HepG2 (cell line): ENCODE data around the gene MACROD2.
A peak's percentile ranks its signal among the peaks of the same experiment; 100 is the strongest.

Experiments used
- BRF2 ChIP-seq: sonication (generic); formaldehyde crosslinking; IDR thresholded peaks from 2 replicates; pipeline ENCODE4 v1.8.1; 2022; ENCODE audit warnings: mild to moderate bottlenecking, missing genetic modification reagents
- CEBPB ChIP-seq: IDR thresholded peaks from 2 replicates; pipeline ENCODE4 v1.6.1; 2011; ENCODE audit warnings: low read depth, low read length, improper control_type of control experiment, borderline replicate concordance
- ELK4 ChIP-seq: sonication (generic); formaldehyde crosslinking; IDR thresholded peaks from 2 replicates; pipeline ENCODE4 v1.9.0; 2021; ENCODE audit warnings: missing genetic modification reagents, borderline replicate concordance
- KLF16 ChIP-seq, 2 experiments: sonication (generic) in 1 of 2; formaldehyde crosslinking in 1 of 2; IDR thresholded peaks; 2 replicates each; pipeline versions ENCODE4 v1.6.1 to v1.8.0; 2016 to 2023; ENCODE audit warnings: missing genetic modification reagents in 2 of 2, missing compliant biosample characterization in 1 of 2
- NFYB ChIP-seq: sonication (generic); formaldehyde crosslinking; IDR thresholded peaks from 2 replicates; pipeline ENCODE4 v1.4.0; 2020; ENCODE audit warnings: missing genetic modification reagents
- NR3C1 ChIP-seq: sonication (generic); formaldehyde crosslinking; IDR thresholded peaks from 2 replicates; pipeline ENCODE4 v1.4.0; 2020; ENCODE audit warnings: missing genetic modification reagents
- RCOR2 ChIP-seq: IDR thresholded peaks from 2 replicates; pipeline ENCODE4 v1.6.1; 2016; ENCODE audit warnings: missing biosample characterization, missing genetic modification reagents
- RELA ChIP-seq: sonication (generic); formaldehyde crosslinking; IDR thresholded peaks from 2 replicates; pipeline ENCODE4 v1.4.0; 2020; ENCODE audit warnings: missing genetic modification reagents
- SMAD1 ChIP-seq: sonication (generic); formaldehyde crosslinking; IDR thresholded peaks from 2 replicates; pipeline ENCODE4 v1.4.0; 2020; ENCODE audit warnings: missing genetic modification reagents, low read depth, mild to moderate bottlenecking, borderline replicate concordance
- ZNF552 ChIP-seq: sonication (generic); formaldehyde crosslinking; IDR thresholded peaks from 2 replicates; pipeline ENCODE4 v1.9.0; 2022; ENCODE audit warnings: missing genetic modification reagents, mild to moderate bottlenecking, borderline replicate concordance
- ZSCAN21 ChIP-seq: sonication (generic); formaldehyde crosslinking; IDR thresholded peaks from 2 replicates; pipeline ENCODE4 v1.8.0; 2022; ENCODE audit warnings: mild to moderate bottlenecking, missing genetic modification reagents, moderate library complexity, borderline replicate concordance
- TF ChIP-seq, protein P1 (sequence below): sonication (generic); formaldehyde crosslinking; IDR thresholded peaks from 2 replicates; pipeline ENCODE4 v1.9.0; 2022; ENCODE audit warnings: low read depth, missing genetic modification reagents
- TF ChIP-seq, protein P2 (sequence below): IDR thresholded peaks from 2 replicates; pipeline ENCODE4 v1.6.1; 2012; ENCODE audit warnings: low read length, improper control_type of control experiment

- no peak for TF ChIP-seq SMAD1 (CRISPR knock-in tag)
- no peak for TF ChIP-seq RCOR2 (CRISPR knock-in tag)
- no peak for TF ChIP-seq ZNF552
- TF ChIP-seq ZSCAN21 (CRISPR knock-in tag) = no peak
- no peak for TF ChIP-seq RELA
- TF ChIP-seq BRF2 (CRISPR knock-in tag) = no peak
- TF ChIP-seq ELK4 (CRISPR knock-in tag) = no peak
- no peak for TF ChIP-seq KLF16 (CRISPR knock-in tag; IDR thresholded peaks at IDR 0.05)
- peak; percentile 48; the same call in 1 of the 2 replicates for TF ChIP-seq CEBPB
- TF ChIP-seq, protein P1, sequence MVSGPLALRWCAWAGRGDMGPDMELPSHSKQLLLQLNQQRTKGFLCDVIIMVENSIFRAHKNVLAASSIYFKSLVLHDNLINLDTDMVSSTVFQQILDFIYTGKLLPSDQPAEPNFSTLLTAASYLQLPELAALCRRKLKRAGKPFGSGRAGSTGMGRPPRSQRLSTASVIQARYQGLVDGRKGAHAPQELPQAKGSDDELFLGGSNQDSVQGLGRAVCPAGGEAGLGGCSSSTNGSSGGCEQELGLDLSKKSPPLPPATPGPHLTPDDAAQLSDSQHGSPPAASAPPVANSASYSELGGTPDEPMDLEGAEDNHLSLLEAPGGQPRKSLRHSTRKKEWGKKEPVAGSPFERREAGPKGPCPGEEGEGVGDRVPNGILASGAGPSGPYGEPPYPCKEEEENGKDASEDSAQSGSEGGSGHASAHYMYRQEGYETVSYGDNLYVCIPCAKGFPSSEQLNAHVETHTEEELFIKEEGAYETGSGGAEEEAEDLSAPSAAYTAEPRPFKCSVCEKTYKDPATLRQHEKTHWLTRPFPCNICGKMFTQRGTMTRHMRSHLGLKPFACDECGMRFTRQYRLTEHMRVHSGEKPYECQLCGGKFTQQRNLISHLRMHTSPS (CRISPR knock-in tag) = no peak
- TF ChIP-seq NR3C1 (CRISPR knock-in tag) = no peak
- TF ChIP-seq, protein P2, sequence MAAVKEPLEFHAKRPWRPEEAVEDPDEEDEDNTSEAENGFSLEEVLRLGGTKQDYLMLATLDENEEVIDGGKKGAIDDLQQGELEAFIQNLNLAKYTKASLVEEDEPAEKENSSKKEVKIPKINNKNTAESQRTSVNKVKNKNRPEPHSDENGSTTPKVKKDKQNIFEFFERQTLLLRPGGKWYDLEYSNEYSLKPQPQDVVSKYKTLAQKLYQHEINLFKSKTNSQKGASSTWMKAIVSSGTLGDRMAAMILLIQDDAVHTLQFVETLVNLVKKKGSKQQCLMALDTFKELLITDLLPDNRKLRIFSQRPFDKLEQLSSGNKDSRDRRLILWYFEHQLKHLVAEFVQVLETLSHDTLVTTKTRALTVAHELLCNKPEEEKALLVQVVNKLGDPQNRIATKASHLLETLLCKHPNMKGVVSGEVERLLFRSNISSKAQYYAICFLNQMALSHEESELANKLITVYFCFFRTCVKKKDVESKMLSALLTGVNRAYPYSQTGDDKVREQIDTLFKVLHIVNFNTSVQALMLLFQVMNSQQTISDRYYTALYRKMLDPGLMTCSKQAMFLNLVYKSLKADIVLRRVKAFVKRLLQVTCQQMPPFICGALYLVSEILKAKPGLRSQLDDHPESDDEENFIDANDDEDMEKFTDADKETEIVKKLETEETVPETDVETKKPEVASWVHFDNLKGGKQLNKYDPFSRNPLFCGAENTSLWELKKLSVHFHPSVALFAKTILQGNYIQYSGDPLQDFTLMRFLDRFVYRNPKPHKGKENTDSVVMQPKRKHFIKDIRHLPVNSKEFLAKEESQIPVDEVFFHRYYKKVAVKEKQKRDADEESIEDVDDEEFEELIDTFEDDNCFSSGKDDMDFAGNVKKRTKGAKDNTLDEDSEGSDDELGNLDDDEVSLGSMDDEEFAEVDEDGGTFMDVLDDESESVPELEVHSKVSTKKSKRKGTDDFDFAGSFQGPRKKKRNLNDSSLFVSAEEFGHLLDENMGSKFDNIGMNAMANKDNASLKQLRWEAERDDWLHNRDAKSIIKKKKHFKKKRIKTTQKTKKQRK = no peak
- TF ChIP-seq NFYB (CRISPR knock-in tag) = no peak
Observed at GRCh38 chr20:14444106-14444505, 448.8 kb downstream of the MACROD2 start.
